ENCODE results near the gene KRT16.

KRT16 gene

DNA sequence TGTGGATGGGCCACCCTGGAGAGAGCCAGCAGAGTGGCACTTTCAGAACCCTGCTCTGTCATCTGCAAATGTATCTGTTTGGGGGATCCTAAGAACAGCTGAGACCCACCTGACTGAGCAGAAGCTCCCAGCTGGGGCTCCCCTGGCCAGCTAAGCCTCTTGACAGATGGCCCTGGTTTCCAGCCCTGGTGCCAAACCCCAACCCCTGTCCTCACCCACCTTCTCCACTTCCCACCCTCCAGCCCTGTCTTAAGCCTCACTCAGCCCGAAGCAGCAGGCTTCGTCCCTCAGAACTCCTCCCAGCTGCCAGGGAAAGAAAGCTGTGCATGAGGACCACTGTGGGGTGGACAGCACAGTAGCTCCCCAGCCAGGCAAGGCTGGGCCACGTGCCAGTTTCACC lies 37.2 kb downstream of the KRT16 start:
- TF ChIP-seq, protein P1, sequence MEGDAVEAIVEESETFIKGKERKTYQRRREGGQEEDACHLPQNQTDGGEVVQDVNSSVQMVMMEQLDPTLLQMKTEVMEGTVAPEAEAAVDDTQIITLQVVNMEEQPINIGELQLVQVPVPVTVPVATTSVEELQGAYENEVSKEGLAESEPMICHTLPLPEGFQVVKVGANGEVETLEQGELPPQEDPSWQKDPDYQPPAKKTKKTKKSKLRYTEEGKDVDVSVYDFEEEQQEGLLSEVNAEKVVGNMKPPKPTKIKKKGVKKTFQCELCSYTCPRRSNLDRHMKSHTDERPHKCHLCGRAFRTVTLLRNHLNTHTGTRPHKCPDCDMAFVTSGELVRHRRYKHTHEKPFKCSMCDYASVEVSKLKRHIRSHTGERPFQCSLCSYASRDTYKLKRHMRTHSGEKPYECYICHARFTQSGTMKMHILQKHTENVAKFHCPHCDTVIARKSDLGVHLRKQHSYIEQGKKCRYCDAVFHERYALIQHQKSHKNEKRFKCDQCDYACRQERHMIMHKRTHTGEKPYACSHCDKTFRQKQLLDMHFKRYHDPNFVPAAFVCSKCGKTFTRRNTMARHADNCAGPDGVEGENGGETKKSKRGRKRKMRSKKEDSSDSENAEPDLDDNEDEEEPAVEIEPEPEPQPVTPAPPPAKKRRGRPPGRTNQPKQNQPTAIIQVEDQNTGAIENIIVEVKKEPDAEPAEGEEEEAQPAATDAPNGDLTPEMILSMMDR (IDR thresholded peaks at IDR 0.05; ENCODE audit: low read depth, low read length), result no peak
- no peak overlapping the region for H3K4me3 ChIP-seq (ENCODE audit: low read depth, low read length)
- in situ Hi-C loops (cut with HindIII; ENCODE audit: low sequenced_read_pairs), result no loop called here
- DNase-seq (ENCODE audit: low read depth, low spot score), result no peak

DNA sequence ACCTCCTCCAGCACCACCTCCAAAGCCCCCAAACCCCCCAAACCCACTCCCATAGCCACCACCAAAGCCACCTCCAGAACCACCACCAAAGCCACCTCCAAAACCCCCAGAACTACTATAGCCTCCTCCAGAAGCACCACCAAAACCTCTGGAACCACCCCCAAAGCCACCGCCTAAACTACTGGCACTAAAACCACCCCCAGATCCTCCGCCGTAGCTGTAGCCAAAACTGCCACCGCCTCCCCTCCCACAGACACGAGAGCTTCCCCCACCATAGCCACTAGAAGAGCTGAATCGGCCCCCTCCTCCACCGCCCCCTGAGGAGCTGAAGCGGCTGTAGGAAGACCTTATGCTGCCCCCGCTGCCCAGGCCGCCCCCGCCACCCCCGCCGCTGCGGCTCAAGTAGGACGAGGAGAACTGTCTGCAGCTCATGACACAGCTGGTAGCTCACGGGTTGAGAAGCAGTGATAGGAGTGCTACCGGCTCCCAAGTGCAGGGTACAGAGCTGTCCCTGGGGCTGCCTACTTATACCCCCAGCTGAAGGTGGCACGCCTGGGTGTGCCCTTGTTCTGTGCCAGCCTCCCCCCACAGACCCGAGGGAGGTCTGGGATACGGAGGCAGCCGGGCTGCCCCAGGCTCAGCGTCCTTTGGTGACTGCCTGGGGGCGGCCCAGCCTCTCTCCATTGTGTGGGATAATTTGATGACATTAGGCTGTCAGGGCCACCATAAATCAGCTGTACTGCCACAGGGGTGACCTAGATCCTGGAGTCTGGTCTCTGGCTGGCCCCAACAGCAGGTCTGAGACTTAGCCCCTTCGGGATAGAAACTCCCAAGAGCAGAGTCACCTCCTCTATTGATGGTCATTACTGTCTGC lies 40.8 kb downstream of the KRT16 start, which contains the start of gene KRT9:
Gene KRT9 (minus strand): TSS at position 499 of the 874 bp plus-strand sequence. CDS start 67 bp downstream, at position 432.
- TF ChIP-seq, protein P1 (IDR thresholded peaks at IDR 0.05; ENCODE audit: low read depth, low read length), result no peak
- DNase-seq (ENCODE audit: low read depth, low spot score), result no peak
- H3K4me3 ChIP-seq (ENCODE audit: low read depth, low read length), result no peak within 1 kb of the TSS
- in situ Hi-C loops (cut with HindIII; ENCODE audit: low sequenced_read_pairs), result no loop called here

DNA sequence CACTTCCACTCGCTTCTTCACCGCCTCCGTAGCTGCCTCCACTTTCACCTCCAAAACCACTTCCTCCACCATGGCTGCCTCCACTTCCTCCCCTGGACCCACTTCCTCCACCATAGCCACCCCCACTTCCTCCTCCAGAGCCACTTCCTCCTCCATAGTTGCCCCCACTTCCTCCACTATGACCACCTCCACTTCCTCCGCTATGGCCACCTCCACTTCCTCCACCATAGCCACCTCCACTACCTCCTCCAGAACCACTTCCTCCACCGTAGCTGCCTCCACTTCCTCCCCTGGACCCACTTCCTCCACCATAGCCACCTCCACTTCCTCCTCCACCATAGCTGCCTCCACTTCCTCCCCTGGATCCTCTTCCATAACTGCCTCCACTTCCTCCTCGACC lies 45.2 kb downstream of the KRT16 start:
- TF ChIP-seq, protein P1 (IDR thresholded peaks at IDR 0.05; ENCODE audit: low read depth, low read length), result no peak
- in situ Hi-C loops (cut with HindIII; ENCODE audit: low sequenced_read_pairs), result no loop called here
- DNase-seq (ENCODE audit: low read depth, low spot score), result no peak
- no peak overlapping the region for H3K4me3 ChIP-seq (ENCODE audit: low read depth, low read length)

DNA sequence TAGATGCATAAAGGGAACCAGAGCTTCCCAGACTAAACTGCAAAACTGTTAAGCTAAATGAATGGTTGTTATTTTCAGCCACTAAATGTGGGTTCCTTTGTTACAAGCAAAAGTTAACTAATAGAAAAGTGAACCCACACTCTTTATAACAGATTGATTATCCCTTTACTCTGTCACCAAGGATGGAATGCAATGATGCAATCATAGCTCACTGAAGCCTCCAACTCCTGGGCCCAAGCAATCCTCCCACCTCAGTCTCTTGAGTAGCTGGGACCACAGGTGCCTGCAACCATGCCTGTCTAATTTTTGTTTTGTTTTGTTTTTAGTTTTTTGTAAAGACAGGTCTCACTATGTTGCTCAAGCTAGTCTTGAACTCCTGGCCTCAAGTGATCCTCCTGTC lies 47.2 kb downstream of the KRT16 start:
- in situ Hi-C loops (cut with HindIII; ENCODE audit: low sequenced_read_pairs), result no loop called here
- no peak overlapping the region for H3K4me3 ChIP-seq (ENCODE audit: low read depth, low read length)
- DNase-seq (ENCODE audit: low read depth, low spot score), result no peak
- TF ChIP-seq, protein P1 (IDR thresholded peaks at IDR 0.05; ENCODE audit: low read depth, low read length), result no peak

DNA sequence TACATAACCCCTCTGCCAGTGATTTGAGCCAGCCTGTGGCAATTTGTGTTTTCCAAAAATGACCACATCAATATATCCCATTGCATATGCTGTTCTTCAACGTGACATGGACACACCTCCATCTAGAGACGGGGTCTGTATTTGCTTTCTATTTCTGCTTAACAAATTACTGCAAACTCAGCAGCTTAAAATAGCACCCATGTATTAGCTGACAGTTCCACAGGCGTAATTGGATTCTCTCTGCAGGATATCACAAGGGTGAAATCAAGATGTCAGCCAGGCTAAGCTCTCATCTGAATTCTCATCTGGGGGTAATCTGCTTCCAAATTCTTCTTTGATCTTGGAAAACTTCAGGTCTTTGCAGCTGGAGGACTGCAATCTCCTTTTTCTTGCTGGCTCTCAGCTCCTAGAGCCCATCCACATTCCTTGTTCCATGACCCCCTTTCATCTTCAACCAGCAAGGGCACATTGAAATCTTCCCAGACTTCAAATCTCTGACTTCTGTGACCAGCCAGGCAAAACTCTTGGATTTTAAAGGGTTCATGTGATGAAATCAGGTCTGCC lies 48.9 kb downstream of the KRT16 start:
- in situ Hi-C loops (cut with HindIII; ENCODE audit: low sequenced_read_pairs), result no loop called here
- TF ChIP-seq, protein P1 (IDR thresholded peaks at IDR 0.05; ENCODE audit: low read depth, low read length), result no peak
- H3K4me3 ChIP-seq (ENCODE audit: low read depth, low read length), result no peak overlapping the region
- DNase-seq (ENCODE audit: low read depth, low spot score), result no peak

DNA sequence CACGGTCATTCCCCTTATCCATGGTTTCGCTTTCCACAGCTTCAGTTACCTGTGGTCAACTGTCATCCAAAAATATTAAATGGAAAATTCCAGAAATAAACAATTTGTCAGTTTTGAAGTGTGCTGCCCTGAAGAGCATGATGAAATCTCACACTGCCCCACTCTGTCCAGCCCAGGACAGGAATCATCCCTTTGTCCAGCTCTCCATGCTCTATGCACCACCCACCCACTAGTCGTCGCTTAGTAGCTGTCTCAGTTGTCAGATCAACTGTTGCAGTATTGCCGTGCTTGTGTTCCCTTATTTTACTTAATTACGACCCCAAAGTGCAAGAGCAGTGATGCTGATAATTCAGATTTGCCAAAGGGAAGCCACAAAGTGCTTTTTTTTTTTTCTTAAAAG lies 51.0 kb downstream of the KRT16 start:
- no peak for DNase-seq (ENCODE audit: low read depth, low spot score)
- H3K4me3 ChIP-seq (ENCODE audit: low read depth, low read length), result no peak overlapping the region
- in situ Hi-C loops (cut with HindIII; ENCODE audit: low sequenced_read_pairs), result no loop called here
- TF ChIP-seq, protein P1 (IDR thresholded peaks at IDR 0.05; ENCODE audit: low read depth, low read length), result no peak
